Activated CD8-positive, alpha-beta memory T cell treated with anti-CD3 and anti-CD28 coated beads for 24 hours (primary cell): ENCODE results near the gene ARHGAP10.

ENCODE experiments used
- DNase-seq: peaks from one replicate; pipeline ENCODE4 v3.0.0-alpha.2; 2020

ARHGAP10 gene

DNA sequence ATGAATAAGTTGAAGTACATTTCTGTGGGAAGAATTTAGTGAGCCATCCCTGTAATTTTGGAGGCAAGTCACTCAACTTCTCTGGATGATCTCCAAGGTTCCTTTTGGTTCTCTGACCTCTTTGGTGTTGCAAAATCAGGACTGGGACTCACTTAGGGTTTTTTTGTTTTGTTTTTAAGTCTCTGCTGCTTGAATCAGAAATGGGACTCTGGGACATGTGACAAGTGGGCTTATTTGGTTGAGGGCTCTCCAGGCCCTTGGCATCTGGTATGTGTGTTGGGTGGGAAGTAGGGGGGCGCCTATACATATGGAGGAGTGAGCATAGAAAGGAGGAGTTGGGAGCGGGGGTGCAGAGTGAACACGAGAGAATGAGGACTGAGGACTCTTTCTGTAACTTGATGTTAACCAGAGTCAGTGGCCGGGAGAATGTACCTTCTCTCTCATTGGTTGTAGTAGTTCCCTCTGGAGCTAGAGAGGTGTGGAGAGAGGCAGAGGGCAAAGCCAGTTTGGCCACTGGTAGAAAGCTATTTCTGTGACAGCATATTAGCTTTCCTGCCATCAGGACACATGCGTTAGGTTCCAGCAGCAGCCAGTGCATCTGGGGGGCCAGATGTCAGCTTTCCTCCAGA, 1.9 kb downstream of the ARHGAP10 start:
- no peak for DNase-seq

DNA sequence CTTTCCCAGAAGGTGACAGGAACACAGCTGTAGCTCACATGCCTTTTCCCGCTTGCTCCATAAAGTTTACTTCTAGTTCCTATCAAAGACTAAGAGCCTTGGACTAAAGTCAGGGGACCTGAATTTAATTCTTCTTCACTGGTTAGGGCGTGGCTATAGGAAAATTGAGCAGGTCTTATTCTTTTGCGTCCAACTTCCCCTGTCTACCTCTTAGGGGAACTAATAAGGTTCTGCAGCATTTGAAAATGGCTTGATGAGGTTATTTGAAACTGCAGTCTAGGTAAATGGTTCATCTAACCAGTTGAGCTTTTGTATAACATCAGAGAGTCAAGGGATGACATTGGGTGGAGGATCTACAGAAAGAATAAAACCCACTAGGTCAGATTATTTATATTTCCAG, 2.6 kb downstream of the ARHGAP10 start:
- no peak for DNase-seq

DNA sequence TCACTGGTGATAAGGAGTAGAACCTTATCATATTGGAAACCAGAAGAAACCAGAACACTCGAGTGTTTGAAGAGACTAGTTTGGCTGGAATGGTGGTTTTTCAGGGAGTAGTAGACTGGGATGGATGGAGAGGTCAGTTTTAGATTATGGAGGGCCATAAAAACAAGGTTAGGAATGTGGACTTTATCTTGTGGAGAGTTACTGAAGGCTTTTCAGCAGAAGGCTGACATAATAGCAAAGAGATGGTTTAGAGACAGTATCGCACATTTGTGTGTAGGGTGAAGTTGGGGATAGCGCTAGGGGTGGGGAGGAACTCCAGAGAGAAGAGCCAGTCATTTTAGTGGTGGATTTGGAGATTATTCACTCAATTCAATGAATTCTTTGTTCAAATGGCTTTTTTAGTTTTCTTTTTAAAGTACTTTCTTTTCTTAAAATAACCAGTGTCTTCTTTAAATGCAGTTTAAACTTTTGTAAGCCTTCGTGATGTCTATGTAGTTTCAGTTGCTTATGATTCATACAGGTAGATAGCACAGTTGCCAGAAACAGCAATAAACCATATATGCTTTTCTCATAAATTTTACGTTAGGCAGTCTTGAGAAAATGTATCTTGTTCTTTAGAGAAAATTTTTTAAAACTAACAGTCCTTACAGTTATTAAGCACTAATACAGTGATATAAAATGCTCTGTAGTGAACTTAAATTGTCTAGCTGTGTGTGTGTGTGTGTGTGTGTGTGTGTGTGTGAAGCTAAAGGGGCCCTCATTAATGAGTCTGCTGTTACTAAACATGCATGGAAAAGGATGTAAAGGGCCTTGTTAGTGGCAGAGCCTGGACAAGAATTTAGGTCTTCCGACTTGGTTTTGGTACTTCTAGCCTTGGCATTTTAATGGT, 3.8 kb downstream of the ARHGAP10 start:
- no peak for DNase-seq

DNA sequence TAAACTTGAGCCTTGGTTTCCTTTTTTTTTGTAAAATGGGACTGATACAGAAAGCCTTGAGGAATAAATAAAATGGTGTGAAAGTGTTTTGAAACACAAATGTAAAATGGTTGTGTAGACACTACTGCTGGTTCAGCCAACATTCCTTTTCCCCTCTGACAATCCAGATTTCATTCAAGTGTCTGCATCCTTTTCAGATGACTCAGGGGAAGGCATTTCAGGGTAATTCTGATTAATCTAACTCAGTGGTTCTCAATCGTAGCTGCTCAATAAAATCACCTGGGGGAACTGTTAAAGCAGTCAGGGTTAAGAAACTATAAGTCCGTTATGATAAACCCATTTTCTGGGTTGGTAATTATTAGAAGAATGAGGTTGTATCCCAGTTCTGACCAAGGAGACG, 4.6 kb downstream of the ARHGAP10 start:
- DNase-seq, result no peak

DNA sequence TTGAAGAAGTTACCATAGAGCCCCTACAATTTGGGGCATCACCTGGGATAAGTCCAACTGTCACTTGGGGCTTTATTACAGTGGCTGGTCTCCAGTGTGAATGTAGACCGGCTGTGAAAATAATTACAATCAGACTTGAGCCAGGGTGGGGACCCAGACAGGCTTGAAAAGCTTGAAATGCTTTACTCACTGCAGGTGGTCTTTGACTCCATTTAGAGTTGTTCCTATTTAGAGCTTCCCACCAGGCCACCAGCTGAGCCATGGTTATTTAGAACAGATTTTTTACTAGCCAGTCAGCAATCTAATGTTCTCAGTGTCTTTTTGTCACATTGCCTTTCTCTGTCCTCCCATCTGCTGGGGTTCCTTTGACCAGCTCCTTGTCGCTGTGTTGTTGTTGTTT, 5.7 kb downstream of the ARHGAP10 start:
- DNase-seq, result no peak

DNA sequence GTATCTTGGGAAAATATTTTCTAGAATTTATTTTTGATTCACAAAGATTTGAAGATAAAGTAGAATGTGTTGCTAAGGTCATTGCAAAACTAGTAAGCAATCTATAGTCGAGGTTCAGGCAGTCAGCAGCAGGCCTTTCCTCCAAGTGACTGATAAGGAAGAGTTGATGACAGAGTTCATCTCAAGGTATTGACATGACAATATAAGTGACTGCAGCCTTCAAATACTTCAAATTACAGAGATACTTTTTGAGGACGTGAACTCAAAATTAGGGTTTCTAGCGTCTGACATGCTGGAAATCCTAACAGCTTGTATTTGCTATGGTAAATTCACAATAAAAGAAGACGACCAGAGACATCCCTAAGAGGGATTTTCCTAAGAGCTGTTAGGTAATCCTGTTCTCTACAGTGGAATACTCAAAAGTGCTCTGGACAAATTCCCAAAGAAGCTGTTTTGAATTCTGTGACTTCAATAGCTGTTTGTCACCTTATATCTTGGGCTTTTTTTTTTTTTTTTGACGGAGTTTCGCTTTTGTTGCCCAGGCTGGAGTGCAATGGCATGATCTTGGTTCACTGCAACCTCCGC, 7.4 kb downstream of the ARHGAP10 start:
- no peak for DNase-seq

DNA sequence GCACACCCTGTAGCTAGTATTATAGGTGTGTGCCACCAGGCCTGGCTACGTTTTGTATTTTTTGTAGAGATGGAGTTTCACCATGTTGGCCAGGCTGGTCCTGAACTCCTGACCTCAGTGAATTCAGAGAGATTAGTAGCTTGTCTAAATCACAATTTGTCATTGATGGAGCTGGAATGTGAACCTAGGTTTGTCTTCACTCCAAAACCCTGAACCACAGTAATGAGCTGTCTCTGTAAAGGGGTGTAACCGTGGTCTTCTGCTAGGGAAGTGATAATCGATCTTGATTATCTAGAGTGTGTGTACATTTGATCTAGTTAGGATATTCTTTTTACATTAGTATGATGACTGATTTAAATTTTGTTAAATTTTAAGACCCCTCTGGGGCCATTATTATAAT, 8.3 kb downstream of the ARHGAP10 start:
- no peak for DNase-seq

DNA sequence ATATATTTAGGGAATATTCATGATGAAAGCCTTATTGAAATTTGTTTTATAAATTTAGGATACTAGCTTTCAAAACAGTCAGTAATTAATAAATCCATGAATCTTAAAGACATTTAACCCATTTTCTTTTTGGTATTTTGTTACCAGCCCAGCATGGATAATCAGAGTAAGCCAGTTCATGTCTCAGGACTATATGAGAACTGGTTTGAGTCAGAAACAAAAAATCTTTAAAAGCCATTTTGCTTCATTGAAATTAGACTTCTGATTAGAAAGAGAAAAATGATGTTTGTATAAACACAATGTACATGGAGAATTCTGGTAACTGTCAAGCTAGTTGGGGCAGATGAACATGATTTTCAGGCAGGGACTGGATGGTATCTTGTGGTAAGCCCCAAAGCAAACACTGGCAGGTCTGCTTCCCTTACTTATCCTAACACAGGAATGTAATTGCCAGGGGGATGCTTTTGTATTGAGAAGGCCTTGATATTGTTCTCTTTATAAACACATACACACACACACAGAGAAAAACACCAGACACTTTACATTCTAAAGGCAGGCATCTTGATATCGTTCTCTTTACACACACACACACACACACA, 9.4 kb downstream of the ARHGAP10 start:
- DNase-seq, result no peak

DNA sequence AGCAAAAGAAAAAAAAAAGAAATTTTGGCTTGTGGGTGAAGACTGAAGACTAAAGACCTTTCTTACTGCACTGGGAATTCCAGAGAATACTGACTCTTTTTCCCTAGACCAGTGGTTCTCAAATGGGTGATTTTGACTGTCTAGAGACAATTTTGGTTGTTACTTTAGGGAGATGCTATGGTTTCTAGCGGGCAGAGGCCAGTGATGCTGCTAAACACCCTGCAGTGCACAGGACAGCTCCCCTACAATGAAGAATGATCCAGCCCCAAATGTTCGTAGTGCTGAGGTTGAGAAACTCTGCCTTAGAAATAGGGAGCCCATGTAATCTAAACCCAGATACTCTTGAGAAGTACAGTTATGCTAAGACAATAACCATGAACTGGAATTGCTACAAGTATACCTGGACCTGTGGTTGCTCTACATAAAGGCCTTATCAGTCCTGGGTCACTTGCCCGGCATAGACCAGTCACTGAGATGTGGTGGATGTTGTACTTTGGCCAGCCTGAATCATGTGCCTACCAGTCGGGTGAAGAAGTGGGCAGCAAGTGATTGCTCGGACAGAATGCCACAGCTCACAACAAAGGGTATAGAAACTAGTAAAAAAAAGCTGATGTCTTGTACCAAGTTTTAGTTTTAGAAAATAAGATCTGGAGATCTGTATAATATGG, 16.0 kb downstream of the ARHGAP10 start:
- DNase-seq, result no peak

DNA sequence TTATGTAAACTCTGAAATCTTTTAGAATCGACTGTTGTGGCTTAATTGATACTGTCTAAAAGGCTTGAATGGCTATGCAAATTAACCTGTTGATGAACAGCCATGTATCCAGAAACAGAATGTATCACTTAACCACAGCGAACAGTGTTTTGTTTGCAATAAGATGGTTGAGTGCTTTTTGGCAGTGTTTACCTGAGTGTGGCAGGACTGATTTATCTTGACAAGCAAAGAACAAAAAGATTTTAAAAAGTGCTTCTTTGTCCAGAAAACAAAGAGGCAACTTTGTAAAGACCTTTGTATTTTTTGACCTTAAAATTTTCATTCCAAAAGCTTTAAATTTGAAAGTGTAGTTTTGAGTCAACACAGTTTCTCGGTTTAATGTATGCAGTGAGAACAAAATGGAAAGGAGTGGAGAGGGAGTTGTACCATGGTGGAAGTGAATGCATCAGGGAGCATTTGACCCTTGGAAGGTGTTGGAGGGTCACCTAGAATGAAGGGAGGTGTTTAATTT, 18.0 kb downstream of the ARHGAP10 start:
- no peak for DNase-seq

DNA sequence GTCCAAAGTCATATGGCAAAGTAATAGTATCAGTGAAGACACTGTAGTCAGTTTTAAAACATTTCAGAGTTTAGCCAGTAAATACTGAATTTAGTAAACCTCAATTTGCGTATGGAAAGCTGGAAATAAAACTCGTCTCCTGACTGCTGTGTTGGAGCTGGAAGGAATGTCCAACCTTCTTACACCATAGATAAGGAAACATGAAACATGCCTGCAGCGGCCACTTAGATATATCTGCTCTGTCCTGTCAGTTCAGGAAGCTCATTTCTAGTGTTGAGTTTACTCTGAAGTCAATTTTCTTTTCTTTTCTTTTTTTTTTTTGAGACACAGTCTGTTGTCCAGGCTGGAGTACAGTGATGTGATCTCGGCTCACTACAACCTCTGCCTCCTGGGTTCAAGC, 21.2 kb downstream of the ARHGAP10 start:
- no peak for DNase-seq

DNA sequence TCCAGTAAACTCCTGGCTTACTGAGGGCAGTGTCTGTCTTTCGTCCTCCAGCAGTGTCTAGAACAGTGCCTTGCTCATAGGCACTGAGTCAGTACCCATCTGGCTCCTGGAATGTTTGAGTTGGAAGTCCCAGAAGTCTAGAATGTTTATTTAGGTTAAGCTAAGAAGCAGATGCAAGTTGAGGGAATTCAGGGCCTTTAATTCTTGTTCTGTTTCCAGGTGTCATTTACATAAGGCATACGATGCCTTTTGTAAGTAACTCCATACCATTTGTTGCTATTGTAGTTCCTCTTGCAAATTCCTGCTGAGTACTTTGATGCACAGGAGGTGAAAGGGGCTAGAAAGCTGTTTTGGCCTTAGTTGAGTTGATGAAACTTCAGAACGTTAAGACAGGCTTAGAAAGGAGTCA, 22.2 kb downstream of the ARHGAP10 start:
- no peak for DNase-seq

DNA sequence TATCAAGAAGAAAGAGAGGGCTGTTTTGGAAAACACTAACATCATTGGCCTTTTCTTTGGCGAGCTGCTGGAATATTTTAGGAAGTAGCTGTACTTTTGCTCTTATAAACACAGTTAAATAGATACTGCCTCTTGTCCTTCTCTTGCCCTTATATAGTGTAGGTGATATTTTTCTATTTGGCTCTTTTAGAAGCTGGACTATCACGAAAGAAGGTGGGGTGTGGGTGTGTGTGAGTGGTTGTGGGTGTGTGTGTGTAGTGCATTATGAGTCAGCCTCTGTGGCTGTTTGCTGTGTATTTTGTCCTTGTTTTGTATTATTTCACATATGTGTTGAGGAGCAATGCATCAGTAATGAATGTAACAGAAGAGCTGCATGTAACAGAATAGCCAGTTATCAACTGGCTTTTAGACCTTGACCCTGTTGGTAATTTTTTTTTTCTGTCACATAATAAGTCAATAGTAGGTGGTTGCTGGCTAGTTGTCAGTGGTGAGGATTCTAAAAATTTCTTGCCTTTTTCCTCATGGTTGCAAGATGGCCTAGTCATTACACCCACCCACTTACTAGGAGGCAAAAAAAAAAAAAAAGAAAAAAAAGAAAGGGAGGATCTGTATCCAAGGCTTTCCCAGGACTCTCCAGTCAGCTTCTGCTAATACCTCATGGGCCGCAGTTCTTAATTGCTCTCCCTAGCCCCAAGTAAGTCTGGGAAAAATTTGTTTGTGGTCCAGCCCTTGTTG, 23.8 kb downstream of the ARHGAP10 start:
- DNase-seq, result no peak

DNA sequence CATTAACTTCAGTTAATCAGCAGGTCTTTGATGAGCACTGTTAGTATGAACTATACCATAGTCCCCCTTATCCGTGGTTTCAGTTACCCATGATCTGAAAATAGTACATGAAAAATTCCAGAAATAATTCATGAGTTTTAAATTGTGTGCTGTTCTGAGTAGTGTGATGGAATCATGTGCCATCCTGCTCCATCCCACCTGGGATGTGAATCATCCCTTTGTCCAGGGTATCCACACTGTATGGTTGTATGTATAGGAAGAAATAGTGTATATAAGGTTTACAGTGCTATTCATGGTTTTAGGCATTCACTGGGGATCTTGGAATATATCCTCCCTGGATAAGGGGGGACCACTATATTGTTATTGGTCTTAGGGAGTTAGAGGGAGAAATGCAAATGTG, 24.5 kb downstream of the ARHGAP10 start:
- no peak for DNase-seq

DNA sequence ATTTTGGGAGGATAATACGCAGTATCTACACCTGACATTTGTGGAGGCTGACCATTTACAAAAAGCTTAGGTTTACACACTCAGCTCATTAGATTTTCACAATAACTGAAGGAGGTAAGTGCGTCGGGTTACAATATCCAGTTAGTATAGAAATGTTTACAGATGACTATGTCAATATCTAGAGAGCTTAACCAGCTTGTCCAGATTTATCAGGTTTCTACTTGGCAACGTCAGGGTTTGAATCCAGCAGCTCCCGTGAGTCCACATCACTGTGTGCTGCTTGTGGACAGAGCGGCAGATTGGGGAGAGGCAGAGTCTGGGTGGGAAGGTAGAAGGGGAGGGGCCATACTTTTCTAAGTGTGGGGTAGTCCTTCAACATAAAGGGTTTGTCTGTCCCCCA, 28.3 kb downstream of the ARHGAP10 start:
- DNase-seq, result no peak

DNA sequence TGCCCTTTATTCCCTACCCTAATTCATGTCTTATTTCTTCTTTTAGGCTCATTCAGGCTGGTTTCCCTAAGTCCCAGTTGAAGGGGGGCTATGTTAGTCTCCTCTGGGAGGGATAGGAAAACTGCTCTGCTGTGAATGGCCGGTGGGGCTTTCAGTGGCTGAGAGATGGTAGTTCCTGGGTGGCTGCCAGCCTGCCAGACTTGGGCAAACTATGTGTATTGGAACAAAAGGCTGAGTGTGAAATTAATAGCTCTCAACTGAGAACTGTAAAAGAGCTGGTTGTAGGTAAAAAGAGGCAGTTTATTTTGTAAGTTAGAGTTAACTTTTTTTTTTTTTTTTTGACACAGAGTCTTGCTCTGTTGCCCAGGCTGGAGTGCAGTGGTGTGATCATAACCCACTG, 28.8 kb downstream of the ARHGAP10 start:
- no peak for DNase-seq

DNA sequence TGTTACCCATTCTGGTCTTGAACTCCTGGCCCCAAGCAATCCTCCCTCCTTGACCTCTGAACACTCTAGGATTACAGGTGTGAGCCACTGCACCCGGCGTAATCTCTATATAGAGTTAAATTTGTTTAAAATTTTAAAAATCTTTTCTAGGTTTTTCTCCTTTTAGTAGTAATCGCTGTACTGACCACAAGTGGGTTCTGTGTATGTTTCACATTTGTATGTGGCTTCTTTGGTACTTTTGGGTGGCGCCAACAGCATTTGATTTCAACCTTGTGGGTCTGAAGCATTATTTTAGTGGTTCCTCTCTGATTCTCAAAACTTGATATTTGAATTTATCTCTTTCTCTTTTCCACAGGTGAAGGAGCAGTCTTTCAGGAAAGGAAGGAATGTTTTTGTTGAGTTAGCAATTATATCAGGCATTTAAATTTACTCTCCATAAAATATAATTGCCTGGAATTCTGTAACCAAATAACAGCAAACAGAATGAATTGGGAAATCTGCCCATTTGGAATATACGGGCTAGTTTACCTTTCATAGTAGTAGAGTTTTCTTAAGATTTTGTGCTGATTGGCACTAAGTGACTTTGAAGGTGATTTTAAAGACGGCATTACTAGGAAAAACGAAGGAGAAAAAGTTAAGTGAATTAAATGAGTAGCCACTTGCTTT, 29.5 kb downstream of the ARHGAP10 start:
- DNase-seq, result no peak

DNA sequence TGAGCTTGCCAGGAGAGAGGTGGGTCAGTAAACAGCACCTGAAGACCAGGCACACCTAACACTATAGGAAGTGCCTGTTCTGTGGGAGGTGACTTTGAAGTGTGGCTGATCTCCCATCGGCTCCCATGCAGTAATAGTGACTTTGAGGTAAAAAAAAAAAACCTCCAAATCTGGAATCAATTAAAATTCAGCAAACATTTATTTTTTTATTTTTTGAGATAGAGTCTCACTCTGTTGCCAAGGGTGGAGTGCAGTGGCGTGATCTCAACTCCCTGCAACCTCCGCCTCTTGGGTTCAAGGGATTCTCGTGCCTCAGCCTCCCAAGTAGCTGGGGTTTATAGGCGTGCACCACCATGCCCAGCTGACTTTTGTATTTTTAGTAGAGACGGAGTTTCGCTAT, 32.4 kb downstream of the ARHGAP10 start:
- no peak for DNase-seq

DNA sequence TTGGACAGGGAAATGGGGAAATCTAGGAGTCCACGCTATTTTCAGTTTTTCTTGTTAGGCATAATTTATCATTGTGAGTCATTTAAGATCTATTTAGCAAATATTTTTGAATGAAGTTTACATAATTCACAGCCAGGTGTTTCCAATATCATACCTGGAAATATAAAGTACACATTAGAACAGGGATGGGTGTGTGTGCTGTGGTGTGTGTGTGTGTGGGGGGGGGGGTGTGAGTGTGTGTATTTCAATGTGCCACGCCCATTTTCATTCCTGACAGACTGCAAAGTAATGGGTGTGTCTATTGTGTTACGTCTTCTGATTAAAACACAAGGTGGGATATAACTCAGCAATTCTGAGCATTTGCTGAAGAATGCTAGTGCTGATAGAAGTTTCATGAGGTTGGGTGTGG, 33.2 kb downstream of the ARHGAP10 start:
- no peak for DNase-seq

DNA sequence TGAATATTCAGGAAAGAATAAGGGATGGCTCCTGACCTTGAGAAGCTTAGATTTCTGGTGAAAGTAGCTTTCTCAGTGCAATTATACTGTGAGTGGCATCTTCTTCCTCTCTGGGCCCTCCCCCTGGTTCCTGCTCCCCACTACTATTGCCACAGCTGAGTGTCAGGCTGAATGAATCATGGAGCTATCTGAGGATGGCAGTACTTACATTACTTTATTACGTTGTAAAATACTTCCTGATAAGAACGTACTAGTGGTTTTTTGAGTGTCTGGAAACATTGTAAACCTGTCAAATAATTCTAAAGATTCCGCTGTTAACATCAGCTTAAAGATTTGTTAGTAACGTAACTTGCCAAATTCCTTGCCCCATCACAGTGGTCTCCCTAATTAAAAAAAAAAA, 36.2 kb downstream of the ARHGAP10 start:
- no peak for DNase-seq

DNA sequence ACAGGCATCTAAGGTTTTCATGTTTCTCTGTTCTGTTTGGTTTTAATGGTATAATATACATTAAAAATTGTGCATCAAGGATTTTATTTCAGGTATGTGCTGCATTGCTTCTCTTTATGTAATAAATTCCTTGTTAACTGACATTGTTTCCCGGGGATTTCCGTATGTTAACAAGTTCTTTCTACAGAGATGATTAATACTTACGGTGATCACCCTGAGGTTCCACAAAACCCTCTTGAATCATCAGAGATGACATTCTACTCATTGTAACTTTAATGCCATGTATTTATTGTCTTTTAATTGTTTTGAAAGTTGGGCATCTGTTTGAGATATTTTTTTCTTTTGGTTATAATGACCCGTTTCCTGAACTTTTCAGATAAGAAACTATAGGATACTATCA, 37.5 kb downstream of the ARHGAP10 start:
- DNase-seq, result no peak

DNA sequence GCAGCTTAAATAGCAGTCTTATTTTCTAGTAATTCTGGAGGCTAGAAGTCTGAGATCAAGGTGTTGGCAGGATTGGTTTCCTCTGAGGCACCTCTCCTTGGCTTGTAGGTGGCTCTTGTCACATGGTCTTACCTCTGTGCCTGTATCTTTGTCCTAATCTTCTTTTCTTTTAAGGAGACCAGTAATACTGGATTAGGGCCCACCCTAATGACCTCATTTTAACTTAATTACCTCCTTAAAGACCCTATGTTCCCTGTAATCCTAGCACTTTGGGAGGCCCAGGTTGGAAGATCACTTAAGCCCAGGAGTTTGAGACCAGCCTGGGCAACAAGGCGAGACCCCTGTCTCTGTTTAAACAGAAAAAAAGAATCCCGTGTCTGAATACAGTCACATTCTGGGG, 38.9 kb downstream of the ARHGAP10 start:
- DNase-seq, result no peak
